22Rv1 (cell line): ENCODE results near the gene GAS1.

Source experiments
- ZFX ChIP-seq: fragments of 450-650 bp; IDR thresholded peaks from 2 replicates; pipeline ENCODE4 v1.6.1; 2017; ENCODE audit warnings: antibody characterized with exemption, borderline replicate concordance
- TF ChIP-seq, protein P1 (sequence below): fragments of 450-650 bp; IDR thresholded peaks from 2 replicates; pipeline ENCODE4 v1.5.1; 2017; ENCODE audit warnings: mild to moderate bottlenecking

DNA sequence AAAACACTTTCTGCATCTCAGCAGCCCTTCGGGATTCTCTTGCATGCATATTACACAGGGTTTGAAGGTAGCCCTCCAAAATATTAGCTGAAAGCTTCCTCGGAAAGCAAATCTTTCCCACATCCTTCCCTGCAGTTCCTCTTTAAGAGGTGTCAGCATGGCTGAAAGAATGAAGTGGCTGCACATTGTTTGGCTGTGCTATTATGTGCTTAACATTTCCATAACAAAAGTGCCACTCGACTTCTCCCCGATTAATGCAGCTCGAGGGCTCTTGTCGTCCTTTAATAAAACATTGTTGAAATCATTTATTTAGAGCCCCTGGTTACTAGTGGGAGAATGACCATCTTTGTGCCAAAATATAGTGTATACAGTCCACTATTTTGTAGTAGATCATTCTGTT is 6.5 kb downstream of the GAS1 start:
- TF ChIP-seq, protein P1, sequence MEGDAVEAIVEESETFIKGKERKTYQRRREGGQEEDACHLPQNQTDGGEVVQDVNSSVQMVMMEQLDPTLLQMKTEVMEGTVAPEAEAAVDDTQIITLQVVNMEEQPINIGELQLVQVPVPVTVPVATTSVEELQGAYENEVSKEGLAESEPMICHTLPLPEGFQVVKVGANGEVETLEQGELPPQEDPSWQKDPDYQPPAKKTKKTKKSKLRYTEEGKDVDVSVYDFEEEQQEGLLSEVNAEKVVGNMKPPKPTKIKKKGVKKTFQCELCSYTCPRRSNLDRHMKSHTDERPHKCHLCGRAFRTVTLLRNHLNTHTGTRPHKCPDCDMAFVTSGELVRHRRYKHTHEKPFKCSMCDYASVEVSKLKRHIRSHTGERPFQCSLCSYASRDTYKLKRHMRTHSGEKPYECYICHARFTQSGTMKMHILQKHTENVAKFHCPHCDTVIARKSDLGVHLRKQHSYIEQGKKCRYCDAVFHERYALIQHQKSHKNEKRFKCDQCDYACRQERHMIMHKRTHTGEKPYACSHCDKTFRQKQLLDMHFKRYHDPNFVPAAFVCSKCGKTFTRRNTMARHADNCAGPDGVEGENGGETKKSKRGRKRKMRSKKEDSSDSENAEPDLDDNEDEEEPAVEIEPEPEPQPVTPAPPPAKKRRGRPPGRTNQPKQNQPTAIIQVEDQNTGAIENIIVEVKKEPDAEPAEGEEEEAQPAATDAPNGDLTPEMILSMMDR = no peak
- no peak for TF ChIP-seq ZFX
